ENCODE results near the gene RAD18.

RAD18 gene

DNA sequence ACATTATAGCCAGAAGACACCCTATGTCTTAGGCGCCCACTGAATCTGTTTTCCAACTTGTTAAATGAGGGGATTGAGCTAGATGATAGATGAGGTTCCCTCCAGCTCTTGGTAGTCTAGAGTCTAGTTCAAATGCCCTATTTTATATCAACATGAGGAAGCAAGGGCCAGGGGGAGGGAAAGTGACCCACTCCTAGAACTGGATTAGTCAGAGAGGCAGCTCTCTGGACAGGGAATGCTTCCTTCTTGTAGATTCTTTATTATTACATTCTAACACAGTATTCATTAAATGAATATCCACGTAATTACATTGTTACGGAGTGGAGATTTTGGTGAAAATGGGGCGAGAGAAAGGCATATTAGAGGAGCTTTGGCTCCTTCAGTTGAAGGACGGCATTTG, 89.5 kb downstream of the RAD18 start:
- H3K27me3 ChIP-seq (replicated peaks; ENCODE audit: control insufficient read depth, insufficient read depth, low read length), result no peaks in the 10 kb centered on the region
- TF ChIP-seq, protein P1, sequence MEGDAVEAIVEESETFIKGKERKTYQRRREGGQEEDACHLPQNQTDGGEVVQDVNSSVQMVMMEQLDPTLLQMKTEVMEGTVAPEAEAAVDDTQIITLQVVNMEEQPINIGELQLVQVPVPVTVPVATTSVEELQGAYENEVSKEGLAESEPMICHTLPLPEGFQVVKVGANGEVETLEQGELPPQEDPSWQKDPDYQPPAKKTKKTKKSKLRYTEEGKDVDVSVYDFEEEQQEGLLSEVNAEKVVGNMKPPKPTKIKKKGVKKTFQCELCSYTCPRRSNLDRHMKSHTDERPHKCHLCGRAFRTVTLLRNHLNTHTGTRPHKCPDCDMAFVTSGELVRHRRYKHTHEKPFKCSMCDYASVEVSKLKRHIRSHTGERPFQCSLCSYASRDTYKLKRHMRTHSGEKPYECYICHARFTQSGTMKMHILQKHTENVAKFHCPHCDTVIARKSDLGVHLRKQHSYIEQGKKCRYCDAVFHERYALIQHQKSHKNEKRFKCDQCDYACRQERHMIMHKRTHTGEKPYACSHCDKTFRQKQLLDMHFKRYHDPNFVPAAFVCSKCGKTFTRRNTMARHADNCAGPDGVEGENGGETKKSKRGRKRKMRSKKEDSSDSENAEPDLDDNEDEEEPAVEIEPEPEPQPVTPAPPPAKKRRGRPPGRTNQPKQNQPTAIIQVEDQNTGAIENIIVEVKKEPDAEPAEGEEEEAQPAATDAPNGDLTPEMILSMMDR (IDR thresholded peaks at IDR 0.05; ENCODE audit: insufficient read depth, low read length, poor library complexity, severe bottlenecking), result no peak
- no peak for DNase-seq (ENCODE audit: extremely low read depth, insufficient read length)
- H3K36me3 ChIP-seq (ENCODE audit: control insufficient read depth, insufficient read depth, low read length), result no peaks in the 10 kb centered on the region; the same call in 1 of the 2 replicates
- no peak overlapping the region for H3K4me3 ChIP-seq (replicated peaks; ENCODE audit: low read depth, low read length)

DNA sequence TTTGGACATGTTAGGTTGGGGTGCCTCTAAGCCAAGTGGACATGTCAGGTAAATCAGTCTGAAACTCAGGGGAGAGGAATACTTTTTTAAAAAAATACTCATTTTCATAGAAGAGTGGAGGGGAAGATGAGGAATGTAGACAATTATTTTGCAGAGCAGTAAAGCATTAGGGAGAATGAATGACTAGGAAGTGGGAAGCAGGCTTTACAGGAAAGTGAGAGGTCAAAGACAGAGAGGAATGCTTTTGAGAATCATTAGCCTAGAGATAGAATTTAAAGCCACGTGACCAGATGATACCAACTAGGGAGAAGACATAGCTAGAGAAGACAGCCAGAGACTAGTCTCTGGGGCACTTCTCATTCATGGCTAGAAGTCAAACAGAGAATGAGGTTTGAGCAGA, 91.0 kb downstream of the RAD18 start:
- Histone ChIP-seq H3K27me3 (replicated peaks; ENCODE audit: control insufficient read depth, insufficient read depth, low read length) (no peaks in the 10 kb centered on the region), H3K36me3 (ENCODE audit: control insufficient read depth, insufficient read depth, low read length) (no peaks in the 10 kb centered on the region), H3K4me3 (replicated peaks; ENCODE audit: low read depth, low read length) (no peak overlapping the region)
- no peak for DNase-seq (ENCODE audit: extremely low read depth, insufficient read length)
- TF ChIP-seq, protein P1 (IDR thresholded peaks at IDR 0.05; ENCODE audit: insufficient read depth, low read length, poor library complexity, severe bottlenecking), result no peak

DNA sequence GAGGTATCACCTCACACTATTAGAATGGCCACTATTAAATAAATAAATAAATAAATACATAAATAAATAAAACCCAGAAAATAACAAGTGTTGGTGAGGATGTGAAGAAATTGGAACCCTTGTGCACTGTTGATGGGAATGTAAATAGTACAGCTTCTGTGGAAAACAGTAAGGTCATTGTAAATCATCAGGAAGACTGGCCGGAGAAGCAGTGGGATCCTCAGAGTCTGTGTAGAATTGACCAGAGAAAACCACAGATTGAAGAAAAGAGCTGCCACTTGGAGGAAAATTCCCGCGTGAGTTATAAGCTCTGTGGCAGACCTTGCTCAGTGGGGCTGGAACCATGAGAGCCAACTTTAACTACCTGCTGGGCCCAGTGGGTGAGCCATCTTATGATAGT, 92.0 kb downstream of the RAD18 start:
- no peak for DNase-seq (ENCODE audit: extremely low read depth, insufficient read length)
- H3K36me3 ChIP-seq (ENCODE audit: control insufficient read depth, insufficient read depth, low read length), result no peaks in the 10 kb centered on the region
- H3K27me3 ChIP-seq (replicated peaks; ENCODE audit: control insufficient read depth, insufficient read depth, low read length), result no peaks in the 10 kb centered on the region
- TF ChIP-seq, protein P1 (IDR thresholded peaks at IDR 0.05; ENCODE audit: insufficient read depth, low read length, poor library complexity, severe bottlenecking), result no peak
- no peak overlapping the region for H3K4me3 ChIP-seq (replicated peaks; ENCODE audit: low read depth, low read length)

DNA sequence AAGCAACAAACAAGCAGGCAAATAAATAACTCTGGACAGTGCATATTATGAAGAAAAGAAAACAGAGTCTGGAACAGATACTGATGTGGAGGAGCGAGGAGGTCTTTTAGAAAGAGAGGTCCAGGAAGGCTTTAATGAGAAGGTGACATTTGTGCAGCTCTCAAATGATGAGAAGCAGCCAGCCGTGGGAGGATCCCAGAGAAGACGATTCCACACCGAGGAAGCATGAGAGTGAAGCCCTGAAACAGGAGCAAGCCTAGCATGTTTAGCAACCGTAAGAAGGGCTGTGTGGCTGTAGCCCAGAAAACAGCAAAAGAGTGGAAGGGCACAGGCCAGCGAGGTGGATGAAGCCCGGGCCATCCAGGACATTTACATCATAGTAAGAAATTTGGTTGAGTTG, 93.1 kb downstream of the RAD18 start:
- DNase-seq (ENCODE audit: extremely low read depth, insufficient read length), result no peak
- H3K4me3 ChIP-seq (replicated peaks; ENCODE audit: low read depth, low read length), result no peak overlapping the region
- TF ChIP-seq, protein P1 (IDR thresholded peaks at IDR 0.05; ENCODE audit: insufficient read depth, low read length, poor library complexity, severe bottlenecking), result no peak

DNA sequence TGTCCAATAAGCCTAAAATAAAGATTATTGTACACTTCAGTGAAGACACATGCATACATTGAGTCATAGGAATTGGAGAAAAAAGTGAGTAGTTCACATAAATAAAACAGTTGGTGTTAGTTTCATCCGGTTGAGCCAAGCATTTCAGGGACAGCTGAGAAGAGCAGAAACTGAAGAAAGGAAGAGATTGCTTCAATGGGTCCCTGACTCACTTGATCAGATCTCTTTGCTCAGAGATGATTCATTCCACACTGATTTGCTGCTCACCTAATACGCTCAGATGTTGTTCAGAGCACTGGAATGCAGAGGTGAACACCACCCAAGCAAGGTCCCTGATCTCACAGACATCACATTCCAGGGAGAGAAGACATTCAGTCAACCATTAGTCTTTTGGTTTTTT, 93.7 kb downstream of the RAD18 start:
- TF ChIP-seq, protein P1 (IDR thresholded peaks at IDR 0.05; ENCODE audit: insufficient read depth, low read length, poor library complexity, severe bottlenecking), result no peak
- no peak for DNase-seq (ENCODE audit: extremely low read depth, insufficient read length)
- H3K27me3 ChIP-seq (replicated peaks; ENCODE audit: control insufficient read depth, insufficient read depth, low read length), result no peaks in the 10 kb centered on the region
- no peak overlapping the region for H3K4me3 ChIP-seq (replicated peaks; ENCODE audit: low read depth, low read length)
- H3K36me3 ChIP-seq (ENCODE audit: control insufficient read depth, insufficient read depth, low read length), result no peaks in the 10 kb centered on the region

More for the DNA sequence above, 93.1 kb downstream of the RAD18 start:
- no peaks in the 10 kb centered on the region for H3K36me3 ChIP-seq (ENCODE audit: control insufficient read depth, insufficient read depth, low read length)
- H3K27me3 ChIP-seq (replicated peaks; ENCODE audit: control insufficient read depth, insufficient read depth, low read length), result no peaks in the 10 kb centered on the region

DNA sequence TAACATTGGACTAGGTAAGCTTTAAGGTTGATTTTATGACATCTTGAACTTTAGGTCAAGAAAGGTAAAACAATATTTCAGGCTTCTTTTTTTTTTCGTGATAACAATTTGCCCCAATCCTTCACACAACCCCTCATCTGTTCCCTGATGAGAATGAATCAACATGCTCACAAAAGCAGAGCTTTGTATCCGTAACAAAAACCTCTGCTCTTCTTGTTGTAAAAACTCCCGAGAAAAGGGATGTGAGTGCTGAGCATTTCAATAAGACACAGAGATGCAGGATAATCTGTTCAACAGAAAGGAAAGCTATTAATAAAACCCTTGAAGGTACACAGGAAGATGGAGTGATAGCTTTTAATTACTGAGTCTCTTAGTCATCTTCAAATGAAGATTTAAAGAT, 94.3 kb downstream of the RAD18 start:
- TF ChIP-seq, protein P1 (IDR thresholded peaks at IDR 0.05; ENCODE audit: insufficient read depth, low read length, poor library complexity, severe bottlenecking), result no peak

More for the DNA sequence above, 94.3 kb downstream of the RAD18 start:
- H3K27me3 ChIP-seq (replicated peaks; ENCODE audit: control insufficient read depth, insufficient read depth, low read length), result no peaks in the 10 kb centered on the region
- no peaks in the 10 kb centered on the region for H3K36me3 ChIP-seq (ENCODE audit: control insufficient read depth, insufficient read depth, low read length)
- no peak overlapping the region for H3K4me3 ChIP-seq (replicated peaks; ENCODE audit: low read depth, low read length)
- no peak for DNase-seq (ENCODE audit: extremely low read depth, insufficient read length)
